Esophagus squamous epithelium (tissue), 4 donors: ENCODE results near the gene MRPL30.

Experiments
- CTCF ChIP-seq, 6 experiments: fragments of 450-650 bp in 4 of 6; fragments of 200-600 bp in 2 of 6; sonication (generic) in 2 of 6; IDR thresholded peaks; one replicate each; pipeline ENCODE4 v1.5.1; 2016 to 2019; ENCODE audit warnings: antibody characterized with exemption in 6 of 6, mild to moderate bottlenecking in 4 of 6, moderate library complexity in 4 of 6
- POLR2A ChIP-seq, 4 donors: fragments of 450-650 bp; IDR thresholded peaks; one replicate each; pipeline ENCODE4 v1.6.1; 2017; ENCODE audit warnings: antibody characterized with exemption in 4 of 4, mild to moderate bottlenecking in 4 of 4, moderate library complexity in 3 of 4

GRCh38 chr2:99201959-99202678 lies 21.1 kb downstream of the MRPL30 start:
- no peak for TF ChIP-seq CTCF (IDR thresholded peaks at IDR 0.05)
- TF ChIP-seq POLR2A (IDR thresholded peaks at IDR 0.05), result no peak
